ENCODE results near the gene CXCL14.

CXCL14 gene

GRCh38 chr5:135596157-135596763 is 17.5 kb upstream of the CXCL14 start:
- no peak for DNase-seq (ENCODE audit: low read depth)

- DNase-seq (ENCODE audit: low read depth) = no peak
These were observed 15.7 kb upstream of the CXCL14 start for GRCh38 chr5:135594416-135594960.

GRCh38 chr5:135593886-135594285 is 15.1 kb upstream of the CXCL14 start:
- no peak for DNase-seq (ENCODE audit: low read depth)

GRCh38 chr5:135593141-135593540 is 14.3 kb upstream of the CXCL14 start:
- DNase-seq (ENCODE audit: low read depth) = no peak

GRCh38 chr5:135592312-135593045 is 13.7 kb upstream of the CXCL14 start:
- no peak for DNase-seq (ENCODE audit: low read depth)

- DNase-seq (ENCODE audit: low read depth) = no peak
These were observed 12.5 kb upstream of the CXCL14 start for GRCh38 chr5:135591277-135591676.

- no peak for DNase-seq (ENCODE audit: low read depth)
These were observed 10.4 kb upstream of the CXCL14 start for GRCh38 chr5:135589152-135589551.

- DNase-seq (ENCODE audit: low read depth) = no peak
These were observed 9.2 kb upstream of the CXCL14 start for GRCh38 chr5:135587721-135588663.

- no peak for DNase-seq (ENCODE audit: low read depth)
These were observed 6.1 kb upstream of the CXCL14 start for GRCh38 chr5:135584918-135585317.

GRCh38 chr5:135584276-135584675 is 5.5 kb upstream of the CXCL14 start:
- no peak for DNase-seq (ENCODE audit: low read depth)

- DNase-seq (ENCODE audit: low read depth) = no peak
These were observed 3.4 kb upstream of the CXCL14 start for GRCh38 chr5:135582099-135582781.

- DNase-seq (ENCODE audit: low read depth) = no peak
These were observed 496 bp downstream of the CXCL14 start for GRCh38 chr5:135578305-135578684.

- DNase-seq (ENCODE audit: low read depth) = no peak
These were observed 1.4 kb downstream of the CXCL14 start for GRCh38 chr5:135577421-135577820.

- DNase-seq (ENCODE audit: low read depth) = no peak
These were observed 2.7 kb downstream of the CXCL14 start for GRCh38 chr5:135576075-135576599.

- no peak for DNase-seq (ENCODE audit: low read depth)
These were observed 4.3 kb downstream of the CXCL14 start for GRCh38 chr5:135574493-135574892.

- no peak for DNase-seq (ENCODE audit: low read depth)
These were observed 6.9 kb downstream of the CXCL14 start for GRCh38 chr5:135571902-135572301.

- DNase-seq (ENCODE audit: low read depth) = no peak
These were observed 7.7 kb downstream of the CXCL14 start for GRCh38 chr5:135571066-135571609.

GRCh38 chr5:135570453-135570764 is 8.4 kb downstream of the CXCL14 start:
- DNase-seq (ENCODE audit: low read depth) = no peak

- DNase-seq (ENCODE audit: low read depth) = no peak
These were observed 8.9 kb downstream of the CXCL14 start for GRCh38 chr5:135569755-135570452.

- no peak for DNase-seq (ENCODE audit: low read depth)
These were observed 9.8 kb downstream of the CXCL14 start for GRCh38 chr5:135568923-135569360.

- no peak for DNase-seq (ENCODE audit: low read depth)
These were observed 10.5 kb downstream of the CXCL14 start for GRCh38 chr5:135568246-135568645.
